IPS-15b (cell line): ENCODE results near the gene RPSA.
"Not testable (repeated sequence)": the region's sequence is repeated elsewhere in the genome, so short reads cannot be mapped to it uniquely, and the experiment has no call there.

Experiments
- H3K27me3 ChIP-seq: one replicate; pipeline ENCODE4 v1.6.1; 2013; ENCODE audit warnings: low read length; ENCODE audit not compliant: control insufficient read depth, insufficient read depth
- H3K36me3 ChIP-seq: one replicate; pipeline ENCODE4 v1.6.1; 2013; ENCODE audit warnings: low read length; ENCODE audit not compliant: control insufficient read depth, insufficient read depth
- H3K4me1 ChIP-seq: one replicate; pipeline ENCODE4 v1.6.1; 2013; ENCODE audit warnings: mild to moderate bottlenecking, low read length; ENCODE audit not compliant: control insufficient read depth, insufficient read depth
- H3K4me3 ChIP-seq: one replicate; pipeline ENCODE4 v1.5.1; 2013; ENCODE audit warnings: low read depth, low read length
- H3K9ac ChIP-seq: one replicate; pipeline ENCODE4 v1.6.1; 2013; ENCODE audit warnings: low read depth, mild to moderate bottlenecking, low read length
- H3K9me3 ChIP-seq: one replicate; pipeline ENCODE4 v1.6.1; 2013; ENCODE audit warnings: mild to moderate bottlenecking, low read length; ENCODE audit not compliant: control insufficient read depth, insufficient read depth

RPSA gene

GRCh38 chr3:39413691-39414420 lies 7.3 kb downstream of the RPSA start:
- Histone ChIP-seq H3K4me1 (peaks cover 2% of the 10 kb centered on the region), H3K36me3 (peaks cover 48% of the 10 kb centered on the region), H3K4me3 (no peak overlapping the region), H3K27me3 (no peaks in the 10 kb centered on the region), H3K9ac (no peak overlapping the region), H3K9me3 (no peaks in the 10 kb centered on the region)

GRCh38 chr3:39414421-39414907 lies 7.9 kb downstream of the RPSA start:
- Histone ChIP-seq H3K9me3 (no peaks in the 10 kb centered on the region), H3K4me1 (peaks cover 7% of the 10 kb centered on the region), H3K9ac (no peak overlapping the region), H3K4me3 (no peak overlapping the region), H3K27me3 (no peaks in the 10 kb centered on the region), H3K36me3 (peaks cover 43% of the 10 kb centered on the region)

GRCh38 chr3:39415302-39415701 lies 8.8 kb downstream of the RPSA start:
- H3K9ac ChIP-seq, H3K4me3 ChIP-seq: not testable (repeated sequence)

DNA sequence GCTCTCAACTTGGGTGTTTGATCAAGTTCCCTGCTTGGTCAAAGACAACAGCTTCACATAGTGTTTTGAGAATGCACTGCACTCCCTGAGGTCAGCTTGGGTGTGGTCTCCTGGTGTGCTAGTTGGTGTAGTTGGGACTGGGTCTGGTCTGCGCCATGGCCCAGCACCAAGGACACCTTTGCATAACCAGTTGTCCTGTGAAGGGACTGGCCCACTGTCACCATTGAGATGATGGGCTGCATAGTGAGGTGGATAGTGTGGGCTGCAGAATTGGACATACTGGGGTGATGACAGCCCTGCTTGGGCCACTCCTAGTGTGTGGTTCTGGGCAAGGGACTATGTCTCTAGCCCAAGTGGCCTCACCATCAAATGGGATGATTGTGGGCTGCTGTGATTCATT lies 9.5 kb downstream of the RPSA start:
- H3K9me3 ChIP-seq, result peaks cover 2% of the 10 kb centered on the region
- H3K27me3 ChIP-seq, result no peaks in the 10 kb centered on the region
- no peak overlapping the region for H3K4me3 ChIP-seq
- H3K36me3 ChIP-seq, result peaks cover 28% of the 10 kb centered on the region
- H3K4me1 ChIP-seq, result peaks cover 11% of the 10 kb centered on the region
- no peak overlapping the region for H3K9ac ChIP-seq

More at GRCh38 chr3:39415302-39415701, 8.8 kb downstream of the RPSA start:
- not testable (repeated sequence) for H3K9me3 ChIP-seq, H3K27me3 ChIP-seq
- H3K36me3 ChIP-seq, result peaks cover 35% of the 10 kb centered on the region
- peaks cover 11% of the 10 kb centered on the region for H3K4me1 ChIP-seq

DNA sequence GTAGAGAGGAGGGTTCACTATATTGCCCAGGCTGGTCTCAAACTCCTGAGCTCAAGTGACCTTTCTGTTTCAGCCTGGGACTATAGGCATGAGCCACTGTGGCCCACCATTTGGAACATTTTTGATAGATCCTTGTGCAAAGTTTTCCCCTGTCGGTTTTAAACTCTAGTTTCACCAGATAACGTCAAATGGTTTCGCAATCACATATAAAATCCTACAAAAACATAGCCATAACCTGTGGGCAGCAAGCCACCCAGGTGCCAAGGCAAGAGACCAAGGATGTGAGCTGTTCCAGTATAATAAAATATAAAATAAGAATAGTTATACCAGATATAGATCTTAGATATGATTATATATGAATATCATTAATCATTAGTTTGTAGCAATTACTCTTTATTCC lies 10.5 kb downstream of the RPSA start:
- not testable (repeated sequence) for H3K4me3 ChIP-seq, H3K27me3 ChIP-seq, H3K9me3 ChIP-seq, H3K9ac ChIP-seq
- H3K36me3 ChIP-seq, result peaks cover 18% of the 10 kb centered on the region
- peaks cover 11% of the 10 kb centered on the region for H3K4me1 ChIP-seq

GRCh38 chr3:39418556-39419225 lies 12.2 kb downstream of the RPSA start:
- not testable (repeated sequence) for H3K9ac ChIP-seq, H3K9me3 ChIP-seq
- peak overlapping the region; percentile 16 for H3K4me3 ChIP-seq

DNA sequence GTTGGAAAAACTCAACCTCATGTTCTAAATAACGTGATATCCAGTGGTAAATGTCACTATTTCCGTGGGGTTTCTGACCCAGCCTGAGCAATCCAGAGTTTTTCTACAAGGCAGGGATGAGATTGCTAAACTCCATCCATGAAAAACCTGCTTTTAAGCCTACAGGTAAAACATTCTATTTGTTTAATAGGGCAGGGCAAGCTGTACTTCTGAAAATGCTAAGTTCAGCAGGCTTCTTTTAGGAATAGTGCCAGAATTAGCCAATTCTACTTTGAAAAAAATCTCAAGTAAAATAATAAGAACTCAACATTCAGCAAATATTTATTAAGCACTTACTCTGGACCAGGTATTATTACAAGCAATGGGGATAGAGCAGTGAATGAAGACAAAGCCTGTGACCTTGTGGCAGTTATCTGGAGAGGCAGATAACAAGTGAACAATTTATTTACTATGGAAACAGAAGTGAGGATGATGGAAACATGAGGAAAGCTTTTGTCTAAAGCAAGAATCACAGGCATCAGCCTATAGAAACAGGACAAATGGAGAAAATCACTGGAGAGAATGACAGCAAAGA lies 13.3 kb downstream of the RPSA start:
- no peaks in the 10 kb centered on the region for H3K27me3 ChIP-seq
- H3K9me3 ChIP-seq, result peaks cover 7% of the 10 kb centered on the region
- no peak overlapping the region for H3K9ac ChIP-seq
- peaks cover 11% of the 10 kb centered on the region for H3K4me1 ChIP-seq
- no peak overlapping the region for H3K4me3 ChIP-seq
- no peaks in the 10 kb centered on the region for H3K36me3 ChIP-seq

More at GRCh38 chr3:39418556-39419225, 12.2 kb downstream of the RPSA start:
- peaks cover 11% of the 10 kb centered on the region for H3K4me1 ChIP-seq
- H3K27me3 ChIP-seq, H3K36me3 ChIP-seq: not testable (repeated sequence)

GRCh38 chr3:39420543-39420942 lies 14.0 kb downstream of the RPSA start:
- no peaks in the 10 kb centered on the region for H3K27me3 ChIP-seq
- no peak overlapping the region for H3K4me3 ChIP-seq
- H3K9ac ChIP-seq, result no peak overlapping the region
- H3K36me3 ChIP-seq, result no peaks in the 10 kb centered on the region
- peaks cover 11% of the 10 kb centered on the region for H3K4me1 ChIP-seq
- peaks cover 7% of the 10 kb centered on the region for H3K9me3 ChIP-seq

DNA sequence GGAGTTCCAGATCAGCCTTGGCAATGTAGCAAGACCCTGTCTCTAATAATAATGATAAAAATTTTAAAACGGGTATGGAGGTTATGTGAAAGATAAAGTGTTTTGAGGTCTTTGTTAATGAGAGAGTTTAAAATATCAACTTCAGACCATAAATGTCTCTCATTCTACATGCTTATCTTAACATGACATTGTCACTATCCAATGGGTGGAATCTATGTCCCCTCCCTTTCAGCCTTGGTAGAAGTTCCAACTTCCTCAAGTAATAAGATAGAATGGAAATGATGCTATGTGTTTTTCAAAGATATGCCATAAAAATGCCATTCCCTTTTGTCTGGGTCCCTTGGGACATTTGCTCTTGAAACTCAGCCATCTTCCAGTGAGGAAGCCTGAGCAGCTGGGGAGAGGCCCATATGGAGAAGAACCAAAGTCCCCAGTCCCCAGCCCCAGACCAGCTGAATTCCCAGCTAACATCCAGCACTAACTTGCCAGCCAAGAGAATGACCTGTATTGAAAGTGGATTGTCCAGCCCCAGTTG lies 17.0 kb downstream of the RPSA start:
- Histone ChIP-seq H3K9me3 (peaks cover 7% of the 10 kb centered on the region), H3K9ac (no peak overlapping the region), H3K4me1 (peaks cover 8% of the 10 kb centered on the region), H3K36me3 (no peaks in the 10 kb centered on the region), H3K27me3 (no peaks in the 10 kb centered on the region), H3K4me3 (no peak overlapping the region)

- H3K4me1 ChIP-seq, result no peaks in the 10 kb centered on the region
- peaks cover 2% of the 10 kb centered on the region for H3K36me3 ChIP-seq
- H3K27me3 ChIP-seq, result no peaks in the 10 kb centered on the region
- no peak overlapping the region for H3K9ac ChIP-seq
- H3K9me3 ChIP-seq, result peaks cover 3% of the 10 kb centered on the region
- H3K4me3 ChIP-seq, result no peak overlapping the region
Observed at GRCh38 chr3:39426312-39426711, 19.8 kb downstream of the RPSA start.

DNA sequence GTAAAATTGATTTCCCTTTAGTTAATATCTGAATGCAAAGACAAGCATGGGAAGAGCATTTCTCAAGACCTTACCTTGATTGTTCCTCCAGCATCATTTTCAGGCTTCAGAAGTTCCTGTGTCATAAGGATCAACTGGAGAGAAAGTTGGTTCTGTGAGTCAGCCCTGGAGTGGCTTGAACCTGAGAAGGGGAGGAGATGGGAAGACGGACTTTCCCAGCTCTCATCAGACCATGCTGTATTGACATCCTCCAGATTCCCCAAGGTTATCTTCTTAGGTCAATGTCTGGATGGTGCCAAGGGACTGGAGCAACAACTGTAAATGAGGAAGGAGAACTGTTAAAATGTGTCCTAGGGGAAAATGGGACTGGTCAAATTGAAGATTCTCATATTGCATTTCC lies 21.0 kb downstream of the RPSA start:
- H3K36me3 ChIP-seq, result peaks cover 2% of the 10 kb centered on the region
- H3K27me3 ChIP-seq, result no peaks in the 10 kb centered on the region
- no peaks in the 10 kb centered on the region for H3K9me3 ChIP-seq
- H3K9ac ChIP-seq, result no peak overlapping the region
- no peak overlapping the region for H3K4me3 ChIP-seq
- H3K4me1 ChIP-seq, result no peaks in the 10 kb centered on the region
